ENCODE data around the gene GNLY.

Gene GNLY

GRCh38 chr2:85718009-85718391 lies 23.8 kb downstream of the GNLY start:
- Histone ChIP-seq H3K4me2 (ENCODE audit: low read length) (no peak overlapping the region), H3K9me2 (ENCODE audit: low read depth, low read length) (no peaks in the 10 kb centered on the region), H3K9ac (ENCODE audit: low read length) (no peak overlapping the region), H3K27ac (ENCODE audit: low read depth, low read length, poor library complexity, severe bottlenecking) (no peak overlapping the region), H2AFZ (ENCODE audit: low read length) (no peak overlapping the region), H3K27me3 (ENCODE audit: insufficient read depth, low read length) (no peaks in the 10 kb centered on the region), H3K79me2 (ENCODE audit: insufficient read depth, low read length) (no peaks in the 10 kb centered on the region), H3K9me3 (ENCODE audit: low read length) (no peaks in the 10 kb centered on the region), H3F3A (ENCODE audit: insufficient read depth, low read length) (no peaks in the 10 kb centered on the region), H3K36me3 (ENCODE audit: insufficient read depth, low read length) (no peaks in the 10 kb centered on the region), H4K20me1 (ENCODE audit: insufficient read depth, low read length) (no peaks in the 10 kb centered on the region), H3K4me3 (ENCODE audit: low read depth, low read length, poor library complexity, severe bottlenecking) (no peak overlapping the region), H3K4me1 (ENCODE audit: insufficient read depth, low read length, severe bottlenecking) (no peaks in the 10 kb centered on the region)
- TF ChIP-seq CTCF (IDR thresholded peaks at IDR 0.05; ENCODE audit: low read length) = peak; percentile 53
- TF ChIP-seq EZH2 (IDR thresholded peaks at IDR 0.05; ENCODE audit: borderline replicate concordance, low read length) = no peak

GRCh38 chr2:85718885-85719492 lies 24.8 kb downstream of the GNLY start:
- no peak overlapping the region for H3K4me3 ChIP-seq (ENCODE audit: low read depth, low read length, poor library complexity, severe bottlenecking)
- no peak overlapping the region for H3K4me2 ChIP-seq (ENCODE audit: low read length)
- H3K9ac ChIP-seq (ENCODE audit: low read length) = no peak overlapping the region
- no peaks in the 10 kb centered on the region for H3F3A ChIP-seq (ENCODE audit: insufficient read depth, low read length)
- H3K9me3 ChIP-seq (ENCODE audit: low read length) = no peaks in the 10 kb centered on the region
- H2AFZ ChIP-seq (ENCODE audit: low read length) = no peak overlapping the region
- H4K20me1 ChIP-seq (ENCODE audit: insufficient read depth, low read length) = no peaks in the 10 kb centered on the region
- H3K27ac ChIP-seq (ENCODE audit: low read depth, low read length, poor library complexity, severe bottlenecking) = no peak overlapping the region
- no peaks in the 10 kb centered on the region for H3K9me2 ChIP-seq (ENCODE audit: low read depth, low read length)
- H3K79me2 ChIP-seq (ENCODE audit: insufficient read depth, low read length) = no peaks in the 10 kb centered on the region
- no peaks in the 10 kb centered on the region for H3K27me3 ChIP-seq (ENCODE audit: insufficient read depth, low read length)
- TF ChIP-seq EZH2 (IDR thresholded peaks at IDR 0.05; ENCODE audit: borderline replicate concordance, low read length) = no peak
- H3K4me1 ChIP-seq (ENCODE audit: insufficient read depth, low read length, severe bottlenecking) = no peaks in the 10 kb centered on the region
- H3K36me3 ChIP-seq (ENCODE audit: insufficient read depth, low read length) = no peaks in the 10 kb centered on the region

- no peaks in the 10 kb centered on the region for H3K27me3 ChIP-seq (ENCODE audit: insufficient read depth, low read length)
- TF ChIP-seq CTCF (IDR thresholded peaks at IDR 0.05; ENCODE audit: low read length) = no peak
- TF ChIP-seq EZH2 (IDR thresholded peaks at IDR 0.05; ENCODE audit: borderline replicate concordance, low read length) = no peak
- H3K4me2 ChIP-seq (ENCODE audit: low read length) = no peak overlapping the region
- no peak overlapping the region for H3K27ac ChIP-seq (ENCODE audit: low read depth, low read length, poor library complexity, severe bottlenecking)
- no peaks in the 10 kb centered on the region for H3K36me3 ChIP-seq (ENCODE audit: insufficient read depth, low read length)
- H3F3A ChIP-seq (ENCODE audit: insufficient read depth, low read length) = no peaks in the 10 kb centered on the region
- H4K20me1 ChIP-seq (ENCODE audit: insufficient read depth, low read length) = no peaks in the 10 kb centered on the region
- H3K4me3 ChIP-seq (ENCODE audit: low read depth, low read length, poor library complexity, severe bottlenecking) = no peak overlapping the region
- no peak overlapping the region for H3K9ac ChIP-seq (ENCODE audit: low read length)
- H3K9me2 ChIP-seq (ENCODE audit: low read depth, low read length) = no peaks in the 10 kb centered on the region
- no peaks in the 10 kb centered on the region for H3K4me1 ChIP-seq (ENCODE audit: insufficient read depth, low read length, severe bottlenecking)
- no peaks in the 10 kb centered on the region for H3K9me3 ChIP-seq (ENCODE audit: low read length)
- H3K79me2 ChIP-seq (ENCODE audit: insufficient read depth, low read length) = no peaks in the 10 kb centered on the region
- H2AFZ ChIP-seq (ENCODE audit: low read length) = no peak overlapping the region
Observed at GRCh38 chr2:85719609-85720240, 25.6 kb downstream of the GNLY start.

GRCh38 chr2:85720533-85720932 lies 26.4 kb downstream of the GNLY start:
- H3K36me3 ChIP-seq (ENCODE audit: insufficient read depth, low read length) = no peaks in the 10 kb centered on the region
- no peaks in the 10 kb centered on the region for H3K27me3 ChIP-seq (ENCODE audit: insufficient read depth, low read length)
- no peak overlapping the region for H3K27ac ChIP-seq (ENCODE audit: low read depth, low read length, poor library complexity, severe bottlenecking)
- H2AFZ ChIP-seq (ENCODE audit: low read length) = no peak overlapping the region
- no peaks in the 10 kb centered on the region for H4K20me1 ChIP-seq (ENCODE audit: insufficient read depth, low read length)
- TF ChIP-seq CTCF (IDR thresholded peaks at IDR 0.05; ENCODE audit: low read length) (no peak), EZH2 (IDR thresholded peaks at IDR 0.05; ENCODE audit: borderline replicate concordance, low read length) (no peak)
- H3K4me1 ChIP-seq (ENCODE audit: insufficient read depth, low read length, severe bottlenecking) = no peaks in the 10 kb centered on the region
- no peak overlapping the region for H3K4me2 ChIP-seq (ENCODE audit: low read length)
- no peaks in the 10 kb centered on the region for H3K9me2 ChIP-seq (ENCODE audit: low read depth, low read length)
- H3F3A ChIP-seq (ENCODE audit: insufficient read depth, low read length) = no peaks in the 10 kb centered on the region
- no peaks in the 10 kb centered on the region for H3K9me3 ChIP-seq (ENCODE audit: low read length)
- no peak overlapping the region for H3K4me3 ChIP-seq (ENCODE audit: low read depth, low read length, poor library complexity, severe bottlenecking)
- H3K79me2 ChIP-seq (ENCODE audit: insufficient read depth, low read length) = no peaks in the 10 kb centered on the region
- no peak overlapping the region for H3K9ac ChIP-seq (ENCODE audit: low read length)

Data from OCI-LY1 (cell line).